GM12874 (cell line): ENCODE data around the gene IGSF9B.

Experiments
- TF ChIP-seq, protein P1 (sequence below): IDR thresholded peaks from 2 replicates; pipeline ENCODE4 v1.5.1; 2011; ENCODE audit warnings: low read depth, mild to moderate bottlenecking, control low read depth, low read length, moderate library complexity; ENCODE audit not compliant: insufficient read depth

The IGSF9B gene

GRCh38 chr11:133997554-133997953 lies 40.8 kb upstream of the IGSF9B start:
- TF ChIP-seq, protein P1, sequence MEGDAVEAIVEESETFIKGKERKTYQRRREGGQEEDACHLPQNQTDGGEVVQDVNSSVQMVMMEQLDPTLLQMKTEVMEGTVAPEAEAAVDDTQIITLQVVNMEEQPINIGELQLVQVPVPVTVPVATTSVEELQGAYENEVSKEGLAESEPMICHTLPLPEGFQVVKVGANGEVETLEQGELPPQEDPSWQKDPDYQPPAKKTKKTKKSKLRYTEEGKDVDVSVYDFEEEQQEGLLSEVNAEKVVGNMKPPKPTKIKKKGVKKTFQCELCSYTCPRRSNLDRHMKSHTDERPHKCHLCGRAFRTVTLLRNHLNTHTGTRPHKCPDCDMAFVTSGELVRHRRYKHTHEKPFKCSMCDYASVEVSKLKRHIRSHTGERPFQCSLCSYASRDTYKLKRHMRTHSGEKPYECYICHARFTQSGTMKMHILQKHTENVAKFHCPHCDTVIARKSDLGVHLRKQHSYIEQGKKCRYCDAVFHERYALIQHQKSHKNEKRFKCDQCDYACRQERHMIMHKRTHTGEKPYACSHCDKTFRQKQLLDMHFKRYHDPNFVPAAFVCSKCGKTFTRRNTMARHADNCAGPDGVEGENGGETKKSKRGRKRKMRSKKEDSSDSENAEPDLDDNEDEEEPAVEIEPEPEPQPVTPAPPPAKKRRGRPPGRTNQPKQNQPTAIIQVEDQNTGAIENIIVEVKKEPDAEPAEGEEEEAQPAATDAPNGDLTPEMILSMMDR: no peak

DNA sequence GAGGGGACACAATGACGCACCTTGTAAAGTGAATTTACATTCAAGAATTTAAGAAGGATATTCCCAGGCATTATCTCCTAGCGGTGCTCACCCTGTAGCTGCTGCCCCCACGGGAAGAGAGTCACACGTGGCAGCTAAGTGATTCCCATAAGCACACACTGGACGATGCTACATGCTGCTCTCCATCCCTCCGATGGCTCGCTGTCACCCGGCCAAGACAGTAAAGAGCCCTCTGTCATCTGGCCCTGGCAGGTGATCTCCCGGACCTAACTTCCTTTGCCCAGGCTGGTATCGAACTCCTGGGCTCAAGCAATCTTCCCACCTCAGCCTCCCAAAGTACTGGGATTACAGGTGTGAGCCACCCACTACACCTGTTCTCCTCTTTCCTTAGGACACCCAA lies 39.9 kb upstream of the IGSF9B start:
- TF ChIP-seq, protein P1: no peak

DNA sequence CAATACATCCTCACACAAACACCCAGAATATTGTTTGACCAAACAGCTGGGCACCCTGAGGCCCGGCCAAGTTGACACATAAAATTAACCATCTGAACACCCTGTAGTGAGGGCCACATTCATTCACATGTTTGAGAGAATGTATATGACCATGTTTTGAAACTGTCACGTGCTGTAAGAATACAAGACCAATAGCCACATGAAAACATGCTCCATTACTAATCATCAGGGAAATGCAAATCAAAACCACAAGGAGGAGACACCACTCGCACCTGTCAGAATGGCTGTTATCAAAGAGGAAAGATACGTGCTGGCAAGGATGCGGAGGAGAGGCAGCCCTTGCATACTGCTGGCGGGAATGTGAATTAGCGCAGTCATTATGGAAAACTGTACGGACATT lies 38.3 kb upstream of the IGSF9B start:
- TF ChIP-seq, protein P1: no peak

DNA sequence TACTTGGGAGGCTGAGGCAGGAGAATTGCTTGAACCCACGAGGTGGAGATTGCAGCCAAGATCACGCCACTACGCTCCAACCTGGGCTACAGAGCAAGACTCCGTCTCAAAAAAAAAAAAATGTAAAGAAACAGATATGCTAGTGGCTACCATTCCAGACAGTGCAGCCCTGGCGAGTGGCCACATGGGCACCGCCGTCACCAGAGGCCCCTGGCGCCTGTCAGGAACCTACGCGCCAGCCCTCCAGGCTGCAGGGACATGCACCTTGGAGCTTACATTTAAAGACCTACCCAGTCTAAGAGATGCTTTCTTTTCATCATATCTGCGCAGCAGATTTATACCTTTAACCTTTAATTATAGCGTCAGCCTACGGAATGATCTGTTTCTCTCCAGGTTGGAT lies 37.2 kb upstream of the IGSF9B start:
- TF ChIP-seq, protein P1: no peak

GRCh38 chr11:133993107-133993506 lies 36.3 kb upstream of the IGSF9B start:
- TF ChIP-seq, protein P1: no peak

DNA sequence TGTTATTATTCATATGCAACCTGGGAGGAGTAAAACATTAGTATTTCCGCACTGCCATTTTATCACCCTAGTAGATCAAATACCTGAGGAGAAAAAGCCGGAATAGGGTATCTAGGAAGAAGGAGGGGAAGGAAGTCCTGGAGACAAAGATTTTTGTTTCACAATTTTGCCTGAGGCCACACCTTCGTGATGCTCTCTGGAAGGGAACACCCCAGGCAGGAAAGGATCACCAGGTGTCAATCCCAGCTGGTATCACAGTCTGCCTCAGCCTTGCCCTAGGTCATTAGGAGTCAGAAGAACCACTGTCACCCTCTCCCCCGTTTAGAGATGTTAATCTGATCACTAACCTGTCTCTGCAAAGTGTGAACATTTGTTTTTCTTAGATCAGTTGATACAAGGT lies 35.4 kb upstream of the IGSF9B start:
- TF ChIP-seq, protein P1: no peak

- TF ChIP-seq, protein P1: no peak
These were observed 34.3 kb upstream of the IGSF9B start for GRCh38 chr11:133991101-133991500.

DNA sequence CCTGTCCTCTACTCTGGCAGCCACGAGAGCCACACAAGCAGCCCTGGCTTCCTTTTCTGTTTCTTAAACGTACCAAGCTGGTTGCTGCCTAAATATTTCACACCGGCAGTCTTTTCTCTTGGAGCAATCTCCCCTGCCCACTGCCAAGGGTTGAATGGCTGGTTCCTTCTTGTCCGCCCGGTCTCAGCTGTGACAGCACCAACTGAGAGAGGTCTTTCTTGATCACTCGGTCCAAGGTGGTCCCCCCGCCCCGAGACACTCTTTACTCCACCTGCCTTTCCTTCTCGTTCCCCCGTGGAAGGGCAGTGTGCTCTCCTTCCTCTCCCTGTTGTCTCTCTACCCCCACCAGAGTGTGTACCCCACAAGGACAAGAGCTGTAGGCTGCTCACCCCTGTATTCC lies 33.7 kb upstream of the IGSF9B start:
- TF ChIP-seq, protein P1: no peak
